ENCODE results near the gene ATG101. TPM values are rescaled to one million over a fixed set of nuclear protein-coding genes. Genes with fewer than 3 reads are reported as not detected.
A peak's percentile ranks its signal among the peaks of the same experiment; 100 is the strongest.

Gene ATG101, protein sequence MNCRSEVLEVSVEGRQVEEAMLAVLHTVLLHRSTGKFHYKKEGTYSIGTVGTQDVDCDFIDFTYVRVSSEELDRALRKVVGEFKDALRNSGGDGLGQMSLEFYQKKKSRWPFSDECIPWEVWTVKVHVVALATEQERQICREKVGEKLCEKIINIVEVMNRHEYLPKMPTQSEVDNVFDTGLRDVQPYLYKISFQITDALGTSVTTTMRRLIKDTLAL
- polyA plus RNA-seq (2013, experiment 1 of 2; ENCODE audit: insufficient read length): 50.6 TPM
- 44.7 TPM for polyA plus RNA-seq (2013, experiment 2 of 2; ENCODE audit: insufficient read length)

DNA sequence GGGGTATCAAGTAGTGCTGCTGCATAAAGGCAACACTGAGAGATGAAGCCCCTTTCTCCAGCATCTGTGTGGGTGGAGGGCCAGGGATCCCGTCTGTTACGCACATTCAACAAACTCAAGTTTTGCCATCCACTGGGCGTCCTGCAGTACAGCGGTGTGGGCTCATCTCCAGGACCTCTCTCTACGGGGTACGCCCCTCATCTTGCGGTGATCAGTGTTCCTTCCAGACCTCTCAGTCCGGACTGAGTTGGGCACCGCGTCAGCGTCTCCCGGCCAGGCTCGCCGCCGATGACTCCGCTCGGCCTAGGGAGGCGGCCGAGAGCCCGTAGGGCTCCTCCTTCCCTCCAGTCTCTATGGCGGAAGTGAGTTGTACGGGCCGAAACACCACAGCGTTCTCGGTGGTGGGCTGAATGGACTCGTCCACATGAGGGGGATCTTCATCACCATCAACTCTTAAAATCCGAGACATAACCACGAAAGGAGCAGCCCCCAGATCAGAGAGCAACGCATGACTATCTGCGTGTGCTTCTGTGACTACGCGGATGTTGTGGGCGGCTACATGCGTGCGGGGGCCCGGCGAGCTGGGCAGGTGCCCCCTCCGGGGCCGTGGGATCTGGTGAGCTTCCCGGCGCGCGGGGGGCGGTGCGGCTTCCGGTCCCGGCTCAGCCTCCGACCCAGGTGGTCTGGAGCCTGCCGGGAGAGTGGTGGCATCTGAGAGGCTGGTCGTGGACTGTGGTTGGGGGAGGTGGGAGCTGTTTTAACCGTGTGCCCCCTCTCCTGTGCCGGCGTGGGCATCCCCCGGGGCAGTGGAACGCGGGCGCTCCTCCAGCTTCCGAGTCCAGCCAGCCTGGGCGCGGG is at the start of gene ATG101:
Gene ATG101, plus strand, starts transcription at position 652 of the 858 bp plus-strand sequence. CDS start 3,673 bp downstream, outside the sequence.
- peak; percentile 96 for DNase-seq

DNA sequence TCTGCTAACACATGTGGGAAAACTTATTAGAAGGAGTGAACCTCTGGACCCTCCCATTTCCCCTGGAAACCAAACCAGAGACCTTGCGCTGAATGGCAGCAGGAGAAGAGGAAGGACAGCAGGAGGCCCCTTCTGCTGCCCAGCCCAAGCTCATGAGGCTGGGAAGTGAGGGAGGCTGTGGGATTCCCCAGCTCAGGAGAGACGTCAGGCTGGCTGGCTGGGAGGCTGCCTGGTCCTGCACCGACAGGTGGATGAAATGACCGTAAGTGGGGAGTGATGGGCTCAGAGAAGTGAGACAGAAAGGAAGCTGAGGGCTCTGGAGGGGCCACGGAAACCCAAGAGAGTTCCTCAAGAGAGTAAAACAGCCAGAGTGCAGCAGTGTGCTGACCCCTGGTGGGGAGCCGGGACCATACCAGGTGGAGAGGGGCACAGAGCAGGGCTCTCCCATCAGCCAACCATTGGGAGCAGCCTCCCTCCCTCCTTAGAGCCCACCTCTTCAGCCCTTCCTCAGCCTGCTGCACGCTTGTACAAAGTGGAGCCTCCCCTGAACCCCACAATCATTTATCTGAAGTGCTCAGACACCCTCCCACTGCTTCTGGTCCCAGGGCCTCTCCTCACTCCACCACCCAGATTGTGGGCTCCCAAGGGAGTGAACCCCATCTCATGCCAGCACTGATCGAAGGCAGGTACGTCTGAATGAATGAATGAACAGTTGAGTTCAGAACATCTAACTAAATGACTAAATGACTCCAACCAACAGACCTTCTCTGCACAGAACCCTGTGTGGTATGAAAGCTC is 49.0 kb upstream of the ATG101 start:
- DNase-seq: peak; percentile 68

DNA sequence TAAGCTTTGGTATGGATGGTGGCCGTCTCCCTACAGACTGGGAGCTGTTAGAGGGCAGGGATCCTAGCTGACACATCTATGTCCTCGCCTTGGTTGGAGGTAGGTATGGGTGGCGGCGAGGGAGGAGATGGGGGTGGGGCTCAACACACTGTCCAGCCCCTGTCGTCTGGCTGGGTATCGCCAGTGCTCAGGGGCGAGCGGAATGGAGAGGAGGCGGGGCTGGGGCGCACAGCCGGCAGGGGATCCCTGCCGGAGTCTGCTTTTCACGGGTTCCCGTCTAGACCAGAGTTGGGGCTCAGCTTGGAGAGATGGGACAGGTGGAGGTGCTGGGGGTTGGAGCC is 47.0 kb upstream of the ATG101 start:
- DNase-seq: no peak

DNA sequence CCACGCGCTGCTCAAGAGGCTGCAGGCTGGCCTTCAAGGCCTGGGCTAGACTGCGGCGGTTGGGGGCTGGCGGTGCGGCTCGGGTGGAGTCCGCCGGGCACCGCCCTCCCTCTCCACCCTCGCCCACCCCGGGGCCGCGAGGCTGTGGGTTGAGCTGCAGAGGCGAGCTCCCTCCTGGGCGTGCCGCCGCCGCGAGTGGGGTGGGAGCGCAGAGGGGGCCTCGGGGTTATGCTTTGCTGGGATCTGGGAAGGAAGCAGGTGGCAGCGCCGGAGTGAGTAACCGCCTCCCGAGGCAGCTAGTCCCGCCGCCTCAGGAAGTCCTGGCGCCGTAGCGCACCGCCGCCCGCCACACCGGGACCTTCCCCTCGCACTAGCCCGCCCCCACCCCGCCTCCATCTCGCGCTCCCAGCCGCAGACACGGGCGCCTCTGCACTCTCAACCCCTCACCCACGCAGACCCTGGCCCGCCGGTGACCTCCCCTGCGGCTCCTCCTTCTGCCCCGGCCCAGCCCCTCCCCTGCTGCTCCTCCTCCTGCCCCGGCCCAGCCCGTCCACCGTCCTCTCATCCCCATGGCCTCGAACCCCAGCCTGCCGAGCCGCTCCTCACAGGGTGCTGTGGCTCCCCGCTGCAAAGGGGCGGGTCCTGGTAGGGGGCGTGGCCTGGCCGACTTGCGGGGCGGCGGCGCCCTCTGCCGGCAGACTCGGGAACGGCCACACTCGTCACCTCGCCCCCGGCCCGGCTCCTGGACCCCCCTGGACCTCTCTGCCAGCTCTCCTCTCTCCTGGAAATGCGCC is 46.4 kb upstream of the ATG101 start:
- DNase-seq: peak; percentile 73

DNA sequence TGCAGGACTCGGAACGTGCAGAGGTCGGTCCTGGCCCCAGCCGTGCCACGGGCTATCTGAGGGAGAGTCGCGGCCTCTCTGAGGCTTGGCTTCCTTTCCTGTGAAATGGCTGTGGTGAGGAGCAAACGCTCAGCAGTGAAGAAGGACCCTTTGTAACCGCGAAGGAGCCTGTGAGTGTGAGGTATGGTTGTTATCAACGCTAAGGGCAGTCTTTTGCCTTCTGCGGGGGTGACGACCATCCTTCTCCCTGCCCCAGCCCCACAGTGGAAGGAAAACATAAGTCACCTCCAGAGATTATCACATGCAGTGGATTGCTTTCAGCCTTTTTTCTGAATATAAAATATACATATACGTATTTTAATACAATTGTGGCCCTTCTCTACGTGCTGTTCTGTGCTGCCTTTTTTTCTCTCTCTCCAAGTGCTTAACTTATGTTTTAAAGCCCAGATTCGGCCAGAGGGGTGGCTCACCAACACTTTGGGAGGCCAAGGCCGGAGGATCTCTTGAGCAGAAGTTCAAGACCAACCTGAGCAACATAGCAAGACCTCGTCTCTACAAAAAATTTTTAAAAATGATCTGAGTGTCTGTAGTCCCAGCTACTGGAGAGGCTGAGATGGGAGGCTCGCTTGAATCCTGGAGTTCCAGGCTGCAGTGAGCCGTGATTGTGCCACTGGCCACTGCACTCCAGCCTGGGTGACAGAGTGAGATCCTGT is 45.6 kb upstream of the ATG101 start:
- no peak for DNase-seq

DNA sequence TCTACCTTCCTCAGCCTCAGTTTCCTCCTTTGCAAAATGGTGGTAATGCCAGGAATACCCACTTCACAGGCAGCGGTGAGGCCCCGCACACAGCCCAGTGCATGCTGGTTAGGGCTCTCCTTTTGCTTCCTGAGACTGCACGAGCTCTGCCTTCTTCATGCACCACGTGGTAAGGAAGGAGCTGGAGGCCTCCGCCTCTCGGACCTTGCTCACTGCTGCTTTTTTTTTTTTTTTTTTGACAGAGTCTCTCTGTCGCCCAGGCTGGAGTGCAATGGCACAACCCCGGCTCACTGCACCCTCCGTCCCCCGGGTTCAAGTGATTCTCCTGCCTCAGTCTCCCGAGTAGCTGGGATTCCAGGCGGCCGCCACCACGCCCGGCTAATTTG is 44.9 kb upstream of the ATG101 start:
- no peak for DNase-seq

DNA sequence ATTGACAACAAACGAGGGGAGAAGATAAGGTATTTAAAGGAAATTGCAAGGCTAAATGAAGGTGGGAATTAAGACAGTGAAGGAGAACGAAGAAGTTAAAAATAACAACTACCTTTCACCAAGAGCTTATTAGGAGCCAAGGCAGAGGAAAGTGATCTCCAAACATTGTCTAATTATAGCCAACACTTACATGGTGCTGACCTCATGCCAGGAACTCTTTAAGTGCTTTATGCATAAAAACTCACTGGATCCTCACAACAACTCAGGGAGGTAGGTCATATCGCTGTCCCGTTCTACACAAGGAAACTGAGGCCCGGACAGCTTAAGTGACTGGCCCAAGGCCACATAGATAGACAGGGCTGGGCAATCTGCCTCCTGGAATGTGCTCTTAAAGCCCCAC is 43.5 kb upstream of the ATG101 start:
- DNase-seq: no peak

- DNase-seq: no peak
Observed at GRCh38 chr12:52027085-52027843, 42.5 kb upstream of the ATG101 start.

GRCh38 chr12:52029685-52030084 is 40.1 kb upstream of the ATG101 start:
- no peak for DNase-seq

DNA sequence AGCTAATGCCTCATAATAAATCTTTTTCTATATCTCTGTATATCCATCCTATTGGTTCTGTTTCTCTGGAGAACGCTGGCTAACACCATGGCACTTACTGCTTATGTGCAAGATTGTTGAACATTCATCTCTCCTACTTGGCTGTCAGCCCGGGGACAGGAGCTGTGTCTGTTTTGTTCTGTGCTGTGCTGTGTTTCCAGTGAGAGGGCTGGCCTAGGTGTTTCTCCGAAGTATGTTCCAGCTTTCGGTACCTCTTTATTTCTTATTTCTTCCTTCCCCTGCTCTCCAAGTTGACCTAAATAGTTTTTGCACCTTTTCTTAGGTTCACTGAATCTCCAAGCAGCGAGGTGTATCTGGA is 37.4 kb upstream of the ATG101 start:
- DNase-seq: peak; percentile 48

GRCh38 chr12:52032804-52033445 is 36.9 kb upstream of the ATG101 start:
- DNase-seq: peak; percentile 96

DNA sequence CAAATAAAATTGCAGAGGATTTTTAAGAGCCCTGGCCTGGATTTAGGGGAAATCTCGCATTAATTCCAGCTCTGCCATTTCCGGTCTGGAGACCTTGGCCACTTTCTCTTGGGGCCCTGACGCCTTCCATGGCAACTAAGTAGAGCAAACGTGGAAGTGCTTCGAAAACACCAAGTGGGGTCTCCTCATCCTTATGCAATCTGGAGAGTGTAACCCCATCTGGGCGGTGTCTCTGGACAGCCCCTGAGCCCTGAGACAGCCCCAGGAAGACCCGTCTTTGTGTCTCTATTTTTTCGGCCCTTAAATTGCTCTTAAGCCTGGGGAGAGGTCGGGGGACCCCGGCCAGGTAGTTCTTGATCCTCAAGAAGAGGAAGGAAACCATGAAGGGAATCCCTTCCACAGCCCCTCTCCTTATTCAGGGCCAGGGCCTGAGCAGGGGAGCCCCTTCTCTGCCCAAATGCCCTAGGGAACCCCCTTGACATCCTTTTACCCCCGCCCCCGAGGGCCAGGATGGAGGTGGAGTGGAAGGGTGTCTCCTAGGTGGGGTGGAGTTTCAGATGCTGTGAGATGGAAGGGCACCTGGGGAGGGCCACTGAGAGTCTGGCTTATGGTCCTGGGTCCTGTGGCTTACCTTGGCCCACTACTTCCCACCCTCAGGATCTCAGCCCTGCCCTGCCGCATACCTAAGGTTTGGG is 36.2 kb upstream of the ATG101 start:
- DNase-seq: no peak

DNA sequence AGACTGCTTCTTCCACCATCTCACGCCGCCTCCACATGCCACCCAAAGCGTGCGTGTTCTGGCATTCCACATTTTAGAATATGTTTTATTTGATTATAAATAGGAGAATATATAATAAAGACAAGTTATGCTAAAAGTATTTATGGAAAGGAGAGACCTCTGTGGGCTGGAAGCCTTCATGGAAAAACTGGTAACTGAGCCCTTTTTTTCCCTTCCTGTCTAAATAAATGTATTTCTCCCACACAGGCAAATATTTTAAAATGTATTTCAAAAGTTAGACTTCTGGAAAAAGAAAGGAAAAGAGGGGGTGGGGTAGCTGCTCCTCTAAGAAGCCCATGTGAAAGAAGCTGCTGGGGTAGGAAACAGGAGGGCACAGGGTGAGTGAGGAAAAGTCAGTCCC is 34.6 kb upstream of the ATG101 start:
- DNase-seq: no peak

DNA sequence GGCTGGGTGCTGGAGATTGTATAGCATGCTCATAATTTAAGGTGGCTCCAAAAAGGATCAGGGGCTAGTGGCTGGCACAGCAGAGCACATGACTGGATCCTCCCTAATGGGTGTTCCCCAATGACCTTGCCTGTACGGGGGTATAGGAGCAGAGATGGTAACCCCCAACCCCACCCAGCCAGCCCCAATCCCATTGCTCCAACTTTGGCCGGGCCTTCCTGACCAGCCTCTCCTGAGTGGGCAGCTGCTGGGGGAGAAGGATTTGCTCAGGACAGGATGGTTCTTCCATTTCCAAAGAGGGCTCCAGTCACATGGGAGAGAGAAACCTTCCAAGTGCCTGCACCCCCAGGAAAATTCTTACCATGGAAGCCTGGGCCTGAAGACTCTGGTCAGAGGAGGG is 33.9 kb upstream of the ATG101 start:
- no peak for DNase-seq

GRCh38 chr12:52036587-52037171 is 33.1 kb upstream of the ATG101 start:
- DNase-seq: peak; percentile 78

DNA sequence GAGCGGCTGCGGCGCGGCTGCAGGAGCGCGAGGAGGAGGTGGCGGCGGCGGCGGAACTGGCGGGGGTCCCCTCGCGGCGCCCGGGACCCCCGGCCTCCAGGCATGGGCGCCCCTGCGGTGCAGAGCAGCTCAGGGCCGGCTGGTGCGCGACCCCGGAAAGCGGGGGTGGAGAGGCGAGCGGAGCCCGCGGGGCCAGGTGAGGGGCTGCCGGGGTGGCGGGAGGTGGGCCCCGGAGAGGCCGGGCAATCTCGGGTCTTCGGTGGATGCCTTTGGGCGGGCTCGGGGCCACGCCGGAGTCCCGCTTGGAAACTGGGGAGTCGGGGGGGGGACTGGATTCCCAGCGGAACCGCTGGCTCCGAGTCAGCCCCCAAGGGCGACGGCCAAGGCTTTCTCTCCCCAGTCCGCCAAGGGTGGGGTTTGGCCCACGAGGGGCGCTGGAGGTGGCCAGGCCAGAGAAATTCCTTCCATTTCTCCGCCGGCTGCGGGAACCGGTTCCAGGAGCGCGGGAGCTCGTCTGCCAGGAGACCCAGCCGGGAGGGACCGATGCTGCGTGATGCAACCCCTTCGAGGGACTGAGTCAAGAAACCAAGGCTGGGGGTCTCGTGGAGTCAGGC is 32.4 kb upstream of the ATG101 start:
- DNase-seq: peak; percentile 46

DNA sequence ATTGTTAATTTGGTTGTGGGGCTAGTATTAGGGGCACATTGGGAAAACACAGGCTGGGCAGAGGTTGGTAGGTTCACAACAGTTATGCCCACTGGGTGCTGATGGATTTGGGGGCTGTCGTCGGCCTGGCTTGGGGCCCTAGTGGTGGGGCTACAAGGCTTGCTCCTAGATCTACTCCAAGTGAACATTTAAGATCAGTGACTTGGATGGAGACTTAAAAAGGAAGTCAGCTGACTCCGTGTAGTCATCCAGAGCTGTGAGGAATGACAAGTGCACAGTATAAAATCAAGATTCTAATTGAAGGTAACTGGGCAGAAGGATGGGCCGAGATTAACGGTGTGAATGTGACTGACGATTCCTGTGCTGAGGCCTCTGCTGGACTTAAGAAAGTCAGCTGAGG is 31.3 kb upstream of the ATG101 start:
- no peak for DNase-seq

DNA sequence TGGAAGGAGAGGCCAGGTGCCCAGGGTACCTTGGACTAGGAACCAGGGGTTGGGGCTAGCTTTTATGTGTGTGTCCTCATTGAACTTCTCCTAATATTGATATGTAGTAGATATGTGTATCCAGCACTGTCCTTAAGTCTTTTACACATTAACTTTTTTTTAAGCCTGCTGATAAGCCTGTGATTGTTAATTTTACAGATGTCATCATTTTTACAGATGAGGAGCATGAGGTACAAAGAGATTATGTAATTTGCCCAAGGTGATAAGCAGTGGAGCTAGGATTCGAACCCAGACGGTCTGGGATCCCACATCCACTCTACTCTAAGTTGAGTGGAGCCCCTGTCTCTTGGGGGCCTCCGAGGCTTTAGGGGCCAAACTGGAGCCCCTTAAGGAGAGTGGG is 28.7 kb upstream of the ATG101 start:
- no peak for DNase-seq

DNA sequence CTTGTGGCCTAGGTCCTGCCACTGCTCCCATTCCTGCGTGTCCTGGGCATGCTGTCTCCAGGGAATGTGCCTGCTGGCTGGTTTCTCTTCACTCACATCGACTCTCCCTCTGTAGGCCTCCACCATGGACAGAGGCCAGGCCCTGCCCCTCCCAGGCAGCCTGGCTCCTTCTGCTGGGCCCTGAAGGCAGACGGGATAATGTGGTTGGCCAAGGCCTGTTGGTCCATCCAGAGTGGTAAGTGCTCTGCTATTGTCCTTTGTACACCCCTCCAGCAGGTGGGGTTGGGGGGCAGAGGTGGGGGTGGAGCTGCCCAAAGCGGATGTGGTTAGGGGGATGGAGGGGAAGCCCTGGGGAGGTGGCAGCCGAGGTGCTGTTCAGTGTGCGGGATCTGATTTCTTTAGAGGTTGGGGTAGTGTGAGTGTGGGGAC is 28.1 kb upstream of the ATG101 start:
- DNase-seq: no peak
